ENCODE measurements around the gene VSTM4. TPM values are rescaled to one million over a fixed set of nuclear protein-coding genes. Genes with fewer than 3 reads are reported as not detected.

VSTM4 gene
- total RNA-seq, 2 donors from 2014 or later, result 0.25 to 0.38 TPM

GRCh38 chr10:49011756-49012155, 103.6 kb downstream of the VSTM4 start:
- Mint-ChIP-seq H3K36me3 (no peaks in the 10 kb centered on the region), H3K4me1 (ENCODE audit: low read depth in 2 of 2) (peaks cover 0 to 2% of the 10 kb centered on the region in 2 donors), H3K4me3 (no peak overlapping the region), H3K27me3 (peaks cover 3 to 9% of the 10 kb centered on the region in 2 donors), H3K27ac (no peak overlapping the region), H3K9me3 (no peaks in the 10 kb centered on the region)
- no peak for DNase-seq (ENCODE audit: low spot score)
- no peak for ATAC-seq

DNA sequence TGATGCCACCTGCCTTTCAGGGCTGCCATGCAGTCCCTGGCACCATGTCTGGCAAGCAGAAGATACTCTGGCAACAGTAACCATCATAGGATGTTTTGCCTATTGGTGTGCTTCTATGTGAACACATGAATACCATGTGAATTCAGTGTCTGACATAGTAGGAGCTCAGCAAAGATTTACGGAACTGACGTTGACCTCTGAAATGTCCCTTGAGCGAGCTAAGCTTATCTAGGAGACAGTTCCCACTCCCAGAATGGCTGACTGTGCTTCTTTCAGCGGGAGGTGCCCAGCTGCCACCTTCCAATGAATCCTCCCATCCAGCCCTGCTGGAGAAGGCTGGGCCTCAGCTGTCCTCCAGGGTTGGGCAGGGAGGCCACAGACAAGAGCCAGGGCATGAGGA, 104.5 kb downstream of the VSTM4 start:
- no peak overlapping the region for H3K4me3 Mint-ChIP-seq
- DNase-seq (ENCODE audit: low spot score), result no peak
- peaks cover 3 to 9% of the 10 kb centered on the region in 2 donors for H3K27me3 Mint-ChIP-seq
- peaks cover 0 to 2% of the 10 kb centered on the region in 2 donors for H3K4me1 Mint-ChIP-seq (ENCODE audit: low read depth in 2 of 2)
- no peaks in the 10 kb centered on the region for H3K36me3 Mint-ChIP-seq
- no peaks in the 10 kb centered on the region for H3K9me3 Mint-ChIP-seq
- ATAC-seq, result no peak
- no peak overlapping the region for H3K27ac Mint-ChIP-seq

DNA sequence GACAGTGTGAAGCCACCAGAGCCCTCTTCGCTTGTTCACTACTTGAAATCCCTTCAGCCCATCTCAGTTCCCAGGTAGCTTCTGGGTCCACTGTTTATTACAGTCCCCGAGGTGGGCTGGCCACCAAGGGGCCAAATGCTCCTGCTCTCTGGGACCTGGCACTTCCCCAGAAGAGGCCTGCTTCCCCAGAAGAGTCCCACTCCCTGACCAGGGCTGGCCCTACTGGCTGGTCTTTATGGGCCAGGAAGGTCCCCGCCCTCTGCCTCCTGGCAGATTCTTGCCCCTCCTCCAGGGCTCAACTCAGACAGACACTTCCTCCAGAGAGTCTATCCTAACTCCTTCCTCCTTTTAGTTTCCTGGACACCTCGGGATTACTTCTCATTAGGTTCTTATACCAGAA, 105.0 kb downstream of the VSTM4 start:
- ATAC-seq, result no peak

GRCh38 chr10:49009199-49009979, 105.9 kb downstream of the VSTM4 start:
- Mint-ChIP-seq H3K4me1 (ENCODE audit: low read depth in 2 of 2) (peaks cover 0 to 2% of the 10 kb centered on the region in 2 donors), H3K36me3 (no peaks in the 10 kb centered on the region), H3K4me3 (no peak overlapping the region), H3K27ac (no peak overlapping the region), H3K9me3 (no peaks in the 10 kb centered on the region), H3K27me3 (peaks cover 3 to 9% of the 10 kb centered on the region in 2 donors)
- DNase-seq (ENCODE audit: low spot score) (no peak), ATAC-seq (no peak)

More for the DNA sequence above, 105.0 kb downstream of the VSTM4 start:
- Mint-ChIP-seq H3K36me3 (no peaks in the 10 kb centered on the region), H3K9me3 (no peaks in the 10 kb centered on the region), H3K27me3 (peaks cover 3 to 9% of the 10 kb centered on the region in 2 donors), H3K27ac (no peak overlapping the region), H3K4me3 (no peak overlapping the region), H3K4me1 (ENCODE audit: low read depth in 2 of 2) (peaks cover 0 to 2% of the 10 kb centered on the region in 2 donors)
- no peak for DNase-seq (ENCODE audit: low spot score)

GRCh38 chr10:49008505-49009198, 106.7 kb downstream of the VSTM4 start:
- H3K9me3 Mint-ChIP-seq, result no peaks in the 10 kb centered on the region
- ATAC-seq (peak in 1 of 2 donors; percentile 31), DNase-seq (ENCODE audit: low spot score) (no peak)
- no peaks in the 10 kb centered on the region for H3K36me3 Mint-ChIP-seq
- no peak overlapping the region for H3K4me3 Mint-ChIP-seq
- H3K4me1 Mint-ChIP-seq (ENCODE audit: low read depth in 2 of 2), result peaks cover 0 to 2% of the 10 kb centered on the region in 2 donors
- H3K27ac Mint-ChIP-seq, result no peak overlapping the region
- peaks cover 3 to 9% of the 10 kb centered on the region in 2 donors for H3K27me3 Mint-ChIP-seq

DNA sequence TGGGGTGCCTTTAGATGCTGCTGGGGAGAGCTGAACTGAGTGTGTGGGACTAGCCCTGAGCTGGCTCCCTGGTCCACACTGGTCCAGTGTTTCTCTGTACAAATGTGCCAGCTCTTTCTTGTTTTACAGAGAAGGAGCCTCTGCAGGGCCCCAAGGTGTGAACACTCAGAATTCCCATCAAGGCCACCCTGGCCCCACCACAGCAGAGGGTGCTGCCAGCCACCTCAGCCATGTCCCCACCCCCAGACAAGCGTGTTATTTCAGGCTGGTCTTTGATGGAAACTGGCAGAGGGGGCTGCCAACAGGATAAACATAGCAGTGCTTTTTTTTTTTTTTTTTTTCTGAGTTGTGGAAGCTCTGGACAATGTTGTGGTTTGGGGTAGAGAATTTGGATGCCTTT, 107.2 kb downstream of the VSTM4 start:
- no peak overlapping the region for H3K27ac Mint-ChIP-seq
- H3K9me3 Mint-ChIP-seq, result no peaks in the 10 kb centered on the region
- H3K36me3 Mint-ChIP-seq, result no peaks in the 10 kb centered on the region
- no peak for ATAC-seq
- peaks cover 3 to 9% of the 10 kb centered on the region in 2 donors for H3K27me3 Mint-ChIP-seq
- H3K4me1 Mint-ChIP-seq (ENCODE audit: low read depth in 2 of 2), result peaks cover 0 to 2% of the 10 kb centered on the region in 2 donors
- H3K4me3 Mint-ChIP-seq, result no peak overlapping the region
- no peak for DNase-seq (ENCODE audit: low spot score)

DNA sequence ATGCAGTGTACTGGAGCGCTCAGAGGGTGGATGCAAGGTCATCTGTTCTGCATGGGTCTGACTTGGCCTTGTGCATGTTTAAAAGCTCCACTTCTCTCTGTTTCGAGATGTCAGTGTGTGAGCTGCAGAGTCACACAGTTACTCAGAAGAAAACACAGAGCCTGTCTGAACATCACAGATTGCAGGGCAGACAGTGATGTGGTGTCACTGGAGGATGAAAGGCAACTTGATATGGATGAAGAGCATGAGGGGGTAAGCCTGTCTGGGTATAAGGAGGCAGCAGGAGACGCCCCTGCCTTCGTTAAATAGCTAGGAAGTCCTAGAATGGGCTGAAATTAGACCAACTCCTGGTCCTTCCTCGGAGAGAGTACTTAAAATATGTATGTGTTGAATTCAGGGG, 108.2 kb downstream of the VSTM4 start:
- H3K36me3 Mint-ChIP-seq, result no peaks in the 10 kb centered on the region

GRCh38 chr10:49005270-49005669, 110.1 kb downstream of the VSTM4 start:
- no peak overlapping the region for H3K4me3 Mint-ChIP-seq
- H3K27me3 Mint-ChIP-seq, result peaks cover 0 to 3% of the 10 kb centered on the region in 2 donors
- no peak for ATAC-seq

More for the DNA sequence above, 108.2 kb downstream of the VSTM4 start:
- no peak for ATAC-seq
- no peaks in the 10 kb centered on the region for H3K9me3 Mint-ChIP-seq
- H3K4me1 Mint-ChIP-seq (ENCODE audit: low read depth in 2 of 2), result peaks cover 0 to 2% of the 10 kb centered on the region in 2 donors
- H3K27ac Mint-ChIP-seq, result no peak overlapping the region
- H3K4me3 Mint-ChIP-seq, result no peak overlapping the region
- H3K27me3 Mint-ChIP-seq, result peaks cover 0 to 3% of the 10 kb centered on the region in 2 donors
- DNase-seq (ENCODE audit: low spot score), result no peak

DNA sequence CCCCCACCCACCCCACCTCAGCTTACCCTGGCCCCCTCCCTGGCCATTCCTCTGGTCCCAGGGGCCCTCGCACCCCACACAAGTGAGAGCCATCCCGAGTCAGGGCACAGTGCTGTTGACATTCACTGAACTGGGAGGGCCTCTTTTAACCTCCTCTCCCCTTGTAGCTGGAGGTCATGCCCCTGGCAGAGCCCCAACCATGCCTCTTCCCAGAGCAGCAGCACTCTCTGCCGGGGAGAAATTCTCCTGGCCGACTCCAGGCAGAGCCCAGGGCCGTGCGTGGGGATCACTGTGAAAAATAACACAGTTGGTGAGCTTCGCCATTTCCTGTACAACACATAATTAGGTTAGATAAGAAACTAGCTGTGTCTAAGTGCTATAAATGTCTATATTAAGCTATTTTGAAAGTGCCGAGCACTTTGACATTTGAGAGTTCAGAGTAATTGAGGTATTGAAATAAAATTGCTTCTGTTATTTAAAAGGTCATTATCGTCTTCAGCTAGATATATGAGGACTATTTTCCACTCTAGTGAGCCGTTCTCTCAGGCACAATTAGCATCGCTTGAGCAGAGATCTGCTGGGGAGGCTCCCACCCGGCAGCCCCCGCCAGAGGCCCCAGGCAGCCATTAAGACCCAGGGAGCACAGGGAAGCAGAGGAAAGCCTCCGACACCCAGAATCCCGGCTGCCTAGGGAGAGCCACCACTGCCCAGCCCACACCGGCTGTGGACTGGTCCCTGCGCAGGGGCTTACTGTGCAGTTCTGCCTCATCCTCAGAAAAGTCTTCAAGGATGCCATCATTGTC, 113.3 kb downstream of the VSTM4 start:
- no peak for ATAC-seq
- Mint-ChIP-seq H3K27me3 (no peaks in the 10 kb centered on the region), H3K4me3 (no peak overlapping the region), H3K27ac (no peak overlapping the region), H3K36me3 (no peaks in the 10 kb centered on the region), H3K9me3 (no peaks in the 10 kb centered on the region), H3K4me1 (ENCODE audit: low read depth in 2 of 2) (peaks cover 0 to 3% of the 10 kb centered on the region in 2 donors)
- DNase-seq (ENCODE audit: low spot score), result no peak

More at GRCh38 chr10:49005270-49005669, 110.1 kb downstream of the VSTM4 start:
- Mint-ChIP-seq H3K27ac (no peak overlapping the region), H3K36me3 (no peaks in the 10 kb centered on the region), H3K9me3 (no peaks in the 10 kb centered on the region), H3K4me1 (ENCODE audit: low read depth in 2 of 2) (peaks cover 0 to 5% of the 10 kb centered on the region in 2 donors)
- DNase-seq (ENCODE audit: low spot score), result no peak

GRCh38 chr10:49001402-49001801, 113.9 kb downstream of the VSTM4 start:
- no peak for ATAC-seq
- peaks cover 0 to 3% of the 10 kb centered on the region in 2 donors for H3K4me1 Mint-ChIP-seq (ENCODE audit: low read depth in 2 of 2)
- DNase-seq (ENCODE audit: low spot score), result no peak
- no peaks in the 10 kb centered on the region for H3K36me3 Mint-ChIP-seq
- no peak overlapping the region for H3K4me3 Mint-ChIP-seq
- no peaks in the 10 kb centered on the region for H3K9me3 Mint-ChIP-seq
- H3K27me3 Mint-ChIP-seq, result no peaks in the 10 kb centered on the region
- H3K27ac Mint-ChIP-seq, result no peak overlapping the region

GRCh38 chr10:49000437-49001398, 114.6 kb downstream of the VSTM4 start:
- peaks cover 0 to 3% of the 10 kb centered on the region in 2 donors for H3K4me1 Mint-ChIP-seq (ENCODE audit: low read depth in 2 of 2)
- no peak overlapping the region for H3K27ac Mint-ChIP-seq
- ATAC-seq (no peak), DNase-seq (ENCODE audit: low spot score) (no peak)
- H3K9me3 Mint-ChIP-seq, result no peaks in the 10 kb centered on the region
- H3K4me3 Mint-ChIP-seq, result no peak overlapping the region
- H3K36me3 Mint-ChIP-seq, result no peaks in the 10 kb centered on the region
- no peaks in the 10 kb centered on the region for H3K27me3 Mint-ChIP-seq

DNA sequence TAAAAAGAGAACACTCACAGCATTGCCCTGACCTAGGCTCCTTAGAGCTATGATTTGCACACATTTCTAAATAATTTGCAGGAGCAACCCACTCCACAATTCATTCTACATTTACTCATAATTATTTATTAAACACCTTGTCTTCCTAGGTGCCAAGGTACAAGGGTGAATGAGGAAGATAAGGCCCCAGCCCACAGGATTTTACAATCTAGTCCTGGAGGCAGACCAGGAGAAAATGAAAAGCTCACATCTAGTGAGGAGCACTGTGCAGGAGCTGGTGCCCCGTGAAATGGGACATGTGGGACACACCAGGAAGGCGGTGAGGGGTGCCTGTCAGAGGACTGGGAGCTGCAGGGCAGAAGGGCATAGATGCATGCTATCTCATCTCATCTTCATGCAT, 116.0 kb downstream of the VSTM4 start:
- peak in 1 of 2 donors; percentile 28 for ATAC-seq
- no peak overlapping the region for H3K4me3 Mint-ChIP-seq
- peaks cover 0 to 2% of the 10 kb centered on the region in 2 donors for H3K27me3 Mint-ChIP-seq
- DNase-seq (ENCODE audit: low spot score), result no peak
- no peak overlapping the region for H3K27ac Mint-ChIP-seq
- peaks cover 0 to 3% of the 10 kb centered on the region in 2 donors for H3K4me1 Mint-ChIP-seq (ENCODE audit: low read depth in 2 of 2)
- no peaks in the 10 kb centered on the region for H3K36me3 Mint-ChIP-seq
- no peaks in the 10 kb centered on the region for H3K9me3 Mint-ChIP-seq

- Mint-ChIP-seq H3K27ac (no peak overlapping the region), H3K4me3 (no peak overlapping the region), H3K9me3 (no peaks in the 10 kb centered on the region), H3K36me3 (no peaks in the 10 kb centered on the region), H3K27me3 (peaks cover 0 to 2% of the 10 kb centered on the region in 2 donors), H3K4me1 (ENCODE audit: low read depth in 2 of 2) (peaks cover 0 to 3% of the 10 kb centered on the region in 2 donors)
- ATAC-seq (no peak), DNase-seq (ENCODE audit: low spot score) (no peak)
Measured at GRCh38 chr10:48996329-48996728, 119.0 kb downstream of the VSTM4 start.
